Fibroblast of lung (primary cell): ENCODE measurements around the gene EPS15. TPM values are rescaled to one million over a fixed set of nuclear protein-coding genes. Genes with fewer than 3 reads are reported as not detected.

Experiments
- DNase-seq, 2 donors: peaks; one replicate each; pipeline versions ENCODE4 v3.0.0 to v3.0.0-alpha.2; 2010; ENCODE audit warnings: low read depth in 2 of 2
- H2AFZ ChIP-seq: 2 replicates; pipeline ENCODE4 v1.5.1; 2012; ENCODE audit warnings: low read length, control low read depth, inconsistent platforms
- H3K27ac ChIP-seq: 2 replicates; pipeline ENCODE4 v1.5.1; 2011; ENCODE audit warnings: low read length, control low read depth; ENCODE audit not compliant: insufficient read depth
- H3K27me3 ChIP-seq: 2 replicates; pipeline ENCODE4 v1.5.1; 2011; ENCODE audit warnings: mild to moderate bottlenecking, low read length; ENCODE audit not compliant: control insufficient read depth, insufficient read depth
- H3K36me3 ChIP-seq: 2 replicates; pipeline ENCODE4 v1.5.1; 2011; ENCODE audit warnings: low read length; ENCODE audit not compliant: control insufficient read depth, insufficient read depth
- H3K4me1 ChIP-seq: 2 replicates; pipeline ENCODE4 v1.5.1; 2011; ENCODE audit warnings: low read length; ENCODE audit not compliant: control insufficient read depth, insufficient read depth; ENCODE audit errors: extremely low read depth
- H3K4me2 ChIP-seq: 2 replicates; pipeline ENCODE4 v1.5.1; 2011; ENCODE audit warnings: low read length, control low read depth; ENCODE audit not compliant: insufficient read depth; ENCODE audit errors: extremely low read depth
- H3K4me3 ChIP-seq, 4 experiments: fragments of 200-600 bp in 1 of 4; sonication (generic) in 1 of 4; replicated peaks in 1 of 4; 2 replicates each; pipeline ENCODE4 v1.5.1; 2011 to 2016; ENCODE audit warnings: low read length in 4 of 4, low read depth in 3 of 4, mild to moderate bottlenecking in 3 of 4, control low read depth in 2 of 4, inconsistent platforms in 1 of 4, mixed read lengths in 1 of 4; ENCODE audit not compliant: insufficient read depth in 1 of 4; ENCODE audit errors: control extremely low read depth in 1 of 4
- H3K79me2 ChIP-seq: 2 replicates; pipeline ENCODE4 v1.5.1; 2012; ENCODE audit warnings: mild to moderate bottlenecking, low read length, inconsistent platforms; ENCODE audit not compliant: control insufficient read depth, insufficient read depth
- H3K9ac ChIP-seq: 2 replicates; pipeline ENCODE4 v1.5.1; 2011; ENCODE audit warnings: mild to moderate bottlenecking, low read length, control low read depth; ENCODE audit not compliant: insufficient read depth
- H3K9me3 ChIP-seq: 2 replicates; pipeline ENCODE4 v1.5.1; 2012; ENCODE audit warnings: low read depth, low read length; ENCODE audit not compliant: control insufficient read depth, insufficient read depth
- H4K20me1 ChIP-seq: 2 replicates; pipeline ENCODE4 v1.5.1; 2011; ENCODE audit warnings: low read length; ENCODE audit not compliant: control insufficient read depth, insufficient read depth; ENCODE audit errors: extremely low read depth
- CTCF ChIP-seq, 2 donors: IDR thresholded peaks in 1 of 2; conservative IDR thresholded peaks in 1 of 2; 1 replicate in 1 of 2; 2 replicates in 1 of 2; pipeline ENCODE4 v1.5.1; 2011 to 2012; ENCODE audit warnings: low read length in 2 of 2, control low read depth in 1 of 2, inconsistent platforms in 1 of 2, low read depth in 1 of 2, mild to moderate bottlenecking in 1 of 2
- EZH2 ChIP-seq: IDR thresholded peaks from 2 replicates; pipeline ENCODE4 v1.5.1; 2012; ENCODE audit warnings: low read length, control low read depth, mild to moderate bottlenecking; ENCODE audit errors: missing control alignments
- polyA plus RNA-seq, 2 donors: library from polyadenylated mRNA; depleted of rRNA in 1 of 2; stranded (reverse) in 1 of 2; unstranded in 1 of 2; fragments of >200 nt; gene quantifications; 2 replicates each; pipeline ENCODE4 v1.2.1, GENCODE V29; 2011 to 2012; ENCODE audit warnings: missing spikeins in 1 of 2
- total RNA-seq: library from RNA; depleted of rRNA; stranded (reverse); fragments of >200 nt; gene quantifications from 2 replicates; pipeline ENCODE4 v1.2.1, GENCODE V29; 2014

Gene EPS15
- total and polyA plus RNA-seq, 2 donors (not counting 1 experiment from before 2014, with no cell fraction given), result 67.7 to 75.5 TPM

GRCh38 chr1:51552929-51553807 is 34.1 kb upstream of the EPS15 start:
- DNase-seq, result no peak
- H3K4me2 ChIP-seq, result no peak overlapping the region
- TF ChIP-seq EZH2, result no peak
- TF ChIP-seq CTCF (conservative IDR thresholded peaks at IDR 0.05 in 1 of 2, IDR thresholded peaks at IDR 0.05 in 1 of 2; ENCODE audit: low read depth in 1 of 2, low read length in 2 of 2), result no peak
- H3K27ac ChIP-seq, result no peak overlapping the region
- no peaks in the 10 kb centered on the region for H3K4me1 ChIP-seq
- no peak overlapping the region for H3K4me3 ChIP-seq
- no peaks in the 10 kb centered on the region for H4K20me1 ChIP-seq
- no peak overlapping the region for H2AFZ ChIP-seq
- H3K27me3 ChIP-seq, result no peaks in the 10 kb centered on the region
- H3K9me3 ChIP-seq, result no peaks in the 10 kb centered on the region
- H3K79me2 ChIP-seq, result no peaks in the 10 kb centered on the region
- no peaks in the 10 kb centered on the region for H3K36me3 ChIP-seq
- no peak overlapping the region for H3K9ac ChIP-seq

GRCh38 chr1:51551848-51552296 is 32.8 kb upstream of the EPS15 start:
- no peak for DNase-seq
- Histone ChIP-seq H3K36me3 (no peaks in the 10 kb centered on the region), H3K4me1 (no peaks in the 10 kb centered on the region), H3K9ac (no peak overlapping the region), H3K79me2 (no peaks in the 10 kb centered on the region), H3K9me3 (no peaks in the 10 kb centered on the region), H3K27ac (no peak overlapping the region), H2AFZ (no peak overlapping the region), H3K4me3 (no peak overlapping the region), H4K20me1 (no peaks in the 10 kb centered on the region), H3K27me3 (no peaks in the 10 kb centered on the region), H3K4me2 (no peak overlapping the region)
- no peak for TF ChIP-seq CTCF (conservative IDR thresholded peaks at IDR 0.05 in 1 of 2, IDR thresholded peaks at IDR 0.05 in 1 of 2; ENCODE audit: low read depth in 1 of 2, low read length in 2 of 2)
- no peak for TF ChIP-seq EZH2

GRCh38 chr1:51551081-51551480 is 32.0 kb upstream of the EPS15 start:
- Histone ChIP-seq H3K9ac (no peak overlapping the region), H3K4me3 (no peak overlapping the region), H3K36me3 (no peaks in the 10 kb centered on the region), H3K27ac (no peak overlapping the region), H3K4me2 (no peak overlapping the region), H3K27me3 (no peaks in the 10 kb centered on the region), H3K79me2 (no peaks in the 10 kb centered on the region), H3K4me1 (no peaks in the 10 kb centered on the region), H4K20me1 (no peaks in the 10 kb centered on the region), H2AFZ (no peak overlapping the region), H3K9me3 (no peaks in the 10 kb centered on the region)
- no peak for TF ChIP-seq EZH2
- TF ChIP-seq CTCF (conservative IDR thresholded peaks at IDR 0.05 in 1 of 2, IDR thresholded peaks at IDR 0.05 in 1 of 2; ENCODE audit: low read depth in 1 of 2, low read length in 2 of 2), result no peak
- no peak for DNase-seq
